Muscle of back (tissue), 11 donors: ENCODE measurements around the gene THSD7A. TPM values are rescaled to one million over a fixed set of nuclear protein-coding genes. Genes with fewer than 3 reads are reported as not detected.

Experiments
- DNase-seq, 3 donors: peaks; one replicate each; pipeline versions ENCODE4 v3.0.0 to v3.0.0-alpha.2; 2013
- polyA plus RNA-seq, 10 donors: library from polyadenylated mRNA; unstranded; fragments of 120-200 nt; gene quantifications; one replicate each; pipeline ENCODE4 v1.2.1, GENCODE V29; 2013; ENCODE audit not compliant: insufficient read length in 10 of 10

Gene THSD7A
- polyA plus RNA-seq, 10 donors, result 2.9 to 7.8 (median 4.6) TPM

DNA sequence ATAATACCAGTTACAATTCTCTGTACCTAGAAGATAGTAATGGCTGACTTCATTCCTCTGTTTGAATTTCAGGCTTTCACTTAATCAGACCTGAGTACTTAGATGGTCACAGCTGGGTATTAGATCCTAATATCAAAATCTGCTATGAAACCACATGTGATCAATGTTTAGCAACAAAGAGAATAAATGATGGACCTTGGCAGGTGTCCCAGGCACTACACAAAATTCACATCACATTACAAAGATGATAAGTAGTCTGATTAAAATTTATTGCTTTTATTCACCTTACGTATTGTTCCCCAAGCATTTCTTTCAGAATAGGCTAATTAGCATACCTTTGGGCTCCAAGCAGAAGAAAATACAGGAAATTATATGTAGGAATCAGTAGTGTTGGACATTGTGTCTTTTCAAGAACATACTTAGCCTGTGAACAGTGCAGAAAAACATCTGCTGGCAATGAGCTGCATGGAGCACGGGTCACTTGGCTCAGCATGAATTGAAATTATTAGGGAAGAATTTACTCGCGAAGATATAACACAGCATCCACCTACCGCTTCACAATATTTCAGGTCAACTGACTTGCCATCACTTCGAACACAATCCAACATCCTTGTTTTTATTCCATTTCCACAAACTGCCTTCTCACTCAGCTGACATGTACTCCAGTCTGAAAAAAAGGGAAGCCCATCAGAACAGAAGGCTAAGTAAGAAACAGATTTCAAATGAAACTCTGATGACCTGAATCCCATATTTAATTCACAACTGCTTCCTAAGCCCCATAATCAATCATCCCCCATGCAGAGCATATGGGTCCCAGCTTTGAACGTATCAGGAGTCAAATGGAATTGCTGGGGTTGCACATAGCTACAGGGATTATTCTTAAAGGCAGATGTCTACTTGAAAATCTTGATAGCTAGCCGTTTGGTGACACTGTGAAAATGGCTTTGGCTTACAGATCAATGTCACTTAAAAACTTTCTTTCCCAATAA lies 421.0 kb downstream of the THSD7A start:
- DNase-seq, result peak in 1 of 3 donors; percentile 5

DNA sequence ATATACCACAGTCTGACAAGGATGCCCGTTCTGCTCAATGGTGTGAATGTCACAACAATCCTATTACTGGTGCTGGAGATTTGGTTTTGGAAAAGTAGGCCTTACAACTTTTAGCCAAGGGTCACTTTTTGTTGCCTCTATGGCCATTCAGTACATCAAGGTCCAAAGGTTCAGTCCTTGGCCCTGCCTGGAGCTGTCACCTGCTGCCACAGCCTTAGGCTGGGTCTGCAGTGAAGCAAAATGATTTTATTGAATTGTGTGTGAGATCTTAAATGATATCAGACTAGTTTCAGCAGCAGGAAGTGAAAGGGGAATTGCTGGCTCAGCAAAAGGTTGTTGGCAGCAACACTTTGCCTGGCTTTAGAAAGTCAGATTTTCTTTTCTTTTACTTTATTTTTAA lies 427.6 kb downstream of the THSD7A start:
- peak in 1 of 3 donors; percentile 4 for DNase-seq

DNA sequence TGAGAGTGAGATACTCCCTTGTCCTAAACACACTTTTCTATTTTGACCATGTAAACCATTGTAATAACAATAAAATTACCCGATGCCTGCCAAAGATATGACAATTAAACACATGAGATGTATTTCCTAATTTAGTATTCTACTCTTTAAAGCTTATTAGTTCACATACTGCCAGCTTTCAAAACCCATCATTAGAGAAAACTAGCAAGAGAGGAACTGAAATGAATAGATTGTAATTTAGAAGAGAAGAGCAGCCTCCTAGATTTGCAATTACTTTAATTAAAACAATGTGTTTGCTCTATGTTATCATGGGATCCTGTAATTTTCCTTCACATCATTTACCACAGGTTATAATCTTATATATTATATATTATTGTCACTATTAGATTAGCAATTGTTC lies 428.2 kb downstream of the THSD7A start:
- DNase-seq, result no peak

DNA sequence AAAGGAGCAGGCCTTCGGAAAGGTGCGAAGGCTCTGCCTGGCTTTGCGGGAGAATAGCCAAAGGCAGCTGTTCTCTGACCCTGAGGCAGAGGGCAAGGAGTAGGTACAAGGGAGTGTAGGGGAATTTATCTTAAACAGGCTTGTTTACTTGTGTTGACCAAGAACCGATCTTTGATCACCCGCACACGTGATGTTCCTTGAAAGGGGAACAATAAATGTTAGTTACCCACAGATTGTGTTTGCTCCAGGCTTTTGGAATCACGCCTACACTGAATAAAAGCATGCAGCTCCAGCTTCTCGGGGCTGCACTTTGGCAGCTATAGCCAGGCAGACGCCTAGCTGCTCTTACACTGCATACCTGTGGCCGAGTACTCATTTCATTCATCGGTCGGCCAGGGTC lies 437.6 kb downstream of the THSD7A start:
- no peak for DNase-seq

DNA sequence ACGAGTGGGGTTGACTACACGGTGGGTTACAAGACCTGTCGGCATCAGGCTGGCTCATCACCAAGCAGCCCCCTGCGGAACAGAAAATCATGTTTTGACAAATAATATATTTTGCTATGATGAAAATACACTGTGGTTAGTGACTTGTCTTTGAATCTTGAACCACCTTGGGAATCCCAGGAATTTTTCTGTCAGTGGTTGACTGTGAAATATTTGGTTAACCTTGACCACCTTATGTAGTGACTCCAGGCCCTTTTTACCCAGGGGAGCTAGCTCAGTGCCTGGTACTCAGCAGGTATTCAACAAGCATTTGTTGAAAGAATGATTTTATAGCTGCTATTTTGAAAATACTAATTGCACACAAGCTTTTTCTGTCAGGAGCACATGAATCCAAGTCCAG lies 452.4 kb downstream of the THSD7A start:
- DNase-seq, result no peak

DNA sequence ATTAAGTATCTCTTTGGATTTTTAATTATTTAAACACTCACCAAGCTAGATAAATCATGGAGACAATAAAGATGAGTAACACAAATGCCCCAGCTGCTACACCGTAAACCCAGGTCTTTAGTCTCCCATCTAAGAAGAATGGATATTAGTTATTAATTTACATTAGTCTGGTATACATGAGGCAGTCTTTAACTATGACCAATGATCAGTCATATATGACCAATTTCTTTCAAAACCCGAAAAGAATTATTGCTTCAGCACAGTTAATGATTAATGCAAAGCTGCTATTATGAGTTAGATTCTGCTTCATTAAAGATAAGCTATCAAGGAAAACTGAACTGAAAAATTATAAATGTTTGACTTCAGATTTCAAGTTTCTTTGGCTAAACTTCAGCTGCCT lies 455.5 kb downstream of the THSD7A start:
- no peak for DNase-seq

DNA sequence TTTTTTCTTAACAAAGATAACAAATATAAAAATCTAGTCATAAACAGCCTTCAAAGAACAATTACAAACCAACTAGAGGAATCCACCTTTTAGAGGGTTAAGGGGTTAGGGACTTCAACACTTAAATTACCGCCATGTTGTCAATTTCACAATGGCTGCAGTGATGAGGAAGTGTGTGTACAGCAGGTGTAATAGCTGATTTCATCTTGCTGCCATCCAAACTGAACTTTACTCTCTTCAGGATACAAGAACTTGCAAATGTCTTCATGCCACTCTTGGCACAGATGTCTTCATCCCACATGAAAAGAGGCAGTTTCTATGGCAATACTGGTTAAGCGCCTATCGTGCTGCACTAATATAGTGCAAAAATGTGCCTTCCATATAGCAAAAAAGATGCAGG lies 457.4 kb downstream of the THSD7A start:
- no peak for DNase-seq

DNA sequence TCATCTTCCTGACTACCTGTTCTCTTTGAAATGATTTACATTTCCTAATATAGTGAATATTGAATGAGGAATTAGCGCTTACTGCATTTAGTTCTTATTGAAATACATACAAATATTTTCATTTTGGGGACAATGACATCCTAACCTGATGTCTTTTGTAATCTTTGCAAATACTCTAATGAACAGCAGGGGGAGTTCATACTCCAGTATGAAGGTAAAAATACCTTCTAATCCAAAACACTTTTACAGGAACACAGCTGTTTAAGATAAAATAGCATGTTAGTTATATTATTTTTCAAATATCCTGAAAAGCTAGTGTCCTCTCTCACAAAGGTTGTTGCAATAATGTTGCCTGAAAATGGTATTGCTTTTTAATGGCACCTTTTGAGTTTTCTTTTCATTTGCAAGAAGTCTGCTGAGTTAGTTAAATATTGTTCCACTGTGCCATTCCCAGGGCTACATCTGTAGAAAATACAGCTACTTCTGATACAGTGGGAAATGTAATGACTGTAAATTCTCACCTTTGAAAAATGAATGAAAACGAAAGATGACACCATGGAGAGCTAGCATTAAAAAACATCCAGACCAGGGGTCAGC lies 458.4 kb downstream of the THSD7A start:
- DNase-seq, result peak in 2 of 3 donors; percentile 2 to 4

DNA sequence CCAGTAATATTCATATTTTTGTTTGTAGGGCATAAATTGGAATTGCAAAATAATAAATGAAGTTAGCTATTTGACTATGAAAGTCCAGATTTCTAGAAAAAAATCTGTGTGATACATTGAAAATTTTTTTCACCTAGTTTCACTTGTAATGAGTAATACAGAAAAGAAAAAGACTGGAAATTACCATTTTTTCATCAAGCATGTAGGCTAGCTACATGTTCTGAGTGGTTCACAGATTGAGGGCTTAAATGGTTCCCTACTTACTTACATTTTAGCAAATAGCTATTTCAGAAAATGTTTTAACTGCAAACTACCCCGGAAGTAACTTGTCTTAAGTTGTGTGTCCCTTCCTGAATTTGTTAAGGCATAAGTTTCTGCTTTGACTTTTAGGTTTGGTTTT lies 462.3 kb downstream of the THSD7A start:
- DNase-seq, result no peak

DNA sequence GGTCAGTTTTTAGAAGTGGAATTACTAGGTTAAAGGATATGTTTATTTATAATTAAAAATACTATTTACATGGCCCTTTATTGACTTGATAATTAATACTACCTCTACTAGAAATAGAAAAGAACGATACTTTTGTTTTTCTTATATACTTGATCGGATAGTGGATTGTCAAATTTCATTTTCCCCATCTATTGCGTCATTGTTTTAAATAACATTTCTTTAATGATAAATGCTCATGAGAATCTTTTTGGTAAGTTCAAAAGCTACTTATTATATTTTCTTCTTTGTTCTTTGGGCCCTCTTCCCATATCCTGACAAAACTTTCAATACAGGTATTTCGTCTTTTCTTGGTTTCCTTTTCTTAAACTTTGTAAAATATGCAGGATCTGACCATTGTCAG lies 465.9 kb downstream of the THSD7A start:
- DNase-seq, result no peak

DNA sequence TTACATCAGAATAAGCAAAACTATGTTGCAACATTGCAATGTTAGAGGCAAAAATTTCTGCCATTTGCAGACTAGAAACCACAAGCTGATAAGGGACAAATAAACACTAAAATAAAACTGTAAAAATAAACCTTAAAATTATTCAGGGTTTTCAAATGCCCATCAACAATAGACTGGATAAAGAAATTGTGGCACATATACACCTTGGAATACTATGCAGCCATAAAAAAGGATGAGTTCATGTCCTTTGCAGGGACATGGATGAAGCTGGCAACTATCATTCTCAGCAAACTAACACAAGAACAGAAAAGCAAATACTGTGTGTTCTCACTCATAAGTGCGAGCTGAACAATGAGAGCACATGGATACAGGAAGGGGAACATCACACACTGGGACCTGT lies 473.4 kb downstream of the THSD7A start:
- DNase-seq, result no peak

DNA sequence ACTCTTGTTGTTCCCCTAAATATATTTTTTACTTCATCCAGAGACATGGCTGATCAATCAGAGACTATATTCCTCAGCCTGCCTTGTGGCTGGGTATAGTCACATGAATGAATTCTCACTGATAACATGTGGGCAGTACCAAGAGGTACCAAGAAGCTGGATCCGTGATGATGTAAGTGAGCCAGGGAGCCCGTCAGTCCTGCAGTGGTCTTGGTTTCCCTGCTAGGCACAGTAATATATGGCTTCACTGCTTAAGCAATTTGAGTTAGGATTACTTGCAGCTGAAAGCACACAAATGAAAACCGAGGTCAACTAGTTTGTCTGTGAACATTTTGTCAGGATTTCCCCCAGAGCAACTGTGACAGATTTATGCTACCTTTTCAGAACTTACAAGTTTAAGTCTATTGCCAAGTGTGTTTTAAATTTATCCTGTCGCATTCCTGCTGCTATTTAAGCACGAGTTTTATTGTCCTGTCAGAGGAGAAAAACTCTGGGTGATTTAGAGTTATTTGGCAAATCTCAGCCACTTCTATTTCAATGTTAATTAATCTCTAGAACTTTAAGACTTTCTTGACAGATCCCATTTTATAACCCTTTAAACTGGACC lies 476.5 kb downstream of the THSD7A start:
- DNase-seq, result no peak

DNA sequence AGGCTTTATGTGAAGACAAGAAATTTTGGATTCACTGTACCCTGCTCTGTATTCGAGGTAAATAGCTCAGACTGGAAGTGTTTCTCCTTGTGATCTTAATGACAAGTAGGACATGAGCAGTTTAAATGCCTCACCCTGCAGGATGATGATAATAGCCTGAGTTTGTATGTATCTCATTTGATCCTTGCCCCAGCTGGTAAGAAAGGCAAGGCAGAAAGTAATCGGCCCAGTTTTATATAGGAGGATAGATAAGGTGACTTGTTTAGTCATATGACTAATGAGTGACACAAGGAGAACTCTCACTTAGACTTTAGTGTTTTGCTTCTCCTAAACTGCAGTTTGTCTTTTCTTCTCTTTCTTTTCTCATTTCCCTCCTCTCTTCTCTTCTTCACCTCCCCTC lies 485.7 kb downstream of the THSD7A start:
- DNase-seq, result no peak

DNA sequence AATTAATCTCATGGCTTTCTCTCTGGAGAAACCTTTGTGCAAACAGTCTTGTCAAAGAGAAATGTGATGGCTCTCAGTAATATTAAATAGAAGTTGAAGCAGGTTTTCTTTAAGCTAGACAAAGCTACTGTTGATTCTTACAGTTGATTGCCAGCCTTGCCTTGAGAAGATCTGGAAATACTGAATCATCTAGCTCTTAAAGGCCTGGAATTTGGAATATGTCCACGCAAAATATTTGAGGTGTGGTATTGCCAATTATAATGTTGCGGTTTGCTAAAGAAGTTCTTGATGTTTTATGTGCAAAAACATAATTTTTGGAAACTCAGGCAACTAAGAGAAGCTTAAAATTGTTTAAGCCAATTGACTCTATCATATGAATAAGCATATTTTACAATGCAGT lies 486.4 kb downstream of the THSD7A start:
- DNase-seq, result peak in 1 of 3 donors; percentile 10

DNA sequence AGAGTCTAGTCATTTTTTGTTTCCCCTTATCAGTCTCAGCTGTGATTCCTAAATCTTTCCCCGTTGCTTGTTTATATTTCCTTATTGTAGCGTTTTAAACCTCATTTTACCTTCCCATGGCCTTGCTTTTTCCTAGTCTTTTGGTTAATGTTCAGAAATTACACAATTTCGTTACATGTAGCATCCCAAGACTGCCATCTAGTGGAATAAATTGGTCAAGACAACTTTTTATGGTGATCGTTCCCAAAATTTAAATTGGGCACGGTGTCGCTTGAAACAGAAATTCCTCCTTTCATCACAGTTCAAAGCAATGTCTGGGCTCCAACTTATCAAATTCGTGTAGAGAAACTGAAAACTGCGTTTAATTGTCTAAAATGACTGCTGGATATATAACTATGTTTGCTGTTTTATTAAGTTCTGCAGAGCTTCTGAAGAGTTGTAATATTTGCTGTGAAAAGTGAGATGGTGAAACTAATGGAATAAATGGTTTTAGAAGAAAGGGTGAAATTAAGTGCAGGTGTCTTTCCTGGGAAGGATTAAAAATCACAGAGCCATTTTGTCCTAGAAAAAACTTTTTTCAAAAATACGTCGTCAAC lies 488.1 kb downstream of the THSD7A start:
- peak; percentile 46 to 69 (median 48) for DNase-seq

DNA sequence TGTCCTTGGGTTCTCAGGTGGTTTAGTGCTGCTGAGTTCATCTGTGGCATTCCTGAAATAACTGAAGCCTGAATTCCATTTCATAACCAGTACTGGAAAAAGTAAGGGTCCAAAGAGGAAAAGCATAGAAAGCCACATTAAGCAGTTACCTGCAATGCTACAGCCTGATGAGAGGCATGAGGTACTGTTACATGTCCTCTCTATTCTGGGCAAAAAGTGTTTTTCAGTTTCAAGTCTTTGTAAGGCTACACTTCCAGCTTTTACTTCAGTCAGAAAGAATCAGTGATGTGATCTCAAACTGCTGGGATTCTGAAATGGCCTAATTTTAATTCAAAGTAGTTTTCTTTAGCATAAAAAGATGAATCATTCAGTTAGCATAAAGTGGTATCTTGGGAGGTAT lies 488.9 kb downstream of the THSD7A start:
- no peak for DNase-seq

DNA sequence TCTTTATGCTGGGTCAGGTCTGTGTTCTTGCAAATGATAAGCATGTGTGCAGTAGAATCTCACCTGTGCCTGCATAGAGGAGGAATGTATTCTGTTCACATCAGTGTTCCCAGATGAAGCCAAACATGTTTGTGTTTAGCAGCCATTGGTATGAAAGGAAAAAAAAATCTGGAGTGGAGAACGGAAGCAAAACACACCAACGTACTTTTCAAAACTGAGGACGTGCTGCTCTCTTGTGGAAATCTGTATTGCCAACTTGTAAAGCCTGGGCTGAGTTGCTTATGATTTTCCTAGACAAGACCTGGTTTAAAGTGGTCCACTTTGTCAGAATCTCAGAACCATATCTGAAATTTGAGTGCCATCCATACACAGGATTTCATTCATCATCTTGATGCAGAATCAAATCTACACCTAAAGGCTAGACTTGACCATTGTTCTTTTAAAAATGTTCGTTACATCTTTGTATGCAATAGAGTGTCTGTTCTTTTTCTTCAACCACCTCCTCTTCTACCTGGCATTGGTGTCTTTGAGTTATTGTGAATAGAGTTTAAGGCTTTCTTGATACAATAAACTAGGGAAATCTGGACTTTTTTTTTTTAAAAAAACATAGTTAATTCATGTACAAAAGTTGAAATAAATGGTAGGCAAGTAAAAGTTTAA lies 490.6 kb downstream of the THSD7A start:
- peak; percentile 15 to 43 (median 20) for DNase-seq

DNA sequence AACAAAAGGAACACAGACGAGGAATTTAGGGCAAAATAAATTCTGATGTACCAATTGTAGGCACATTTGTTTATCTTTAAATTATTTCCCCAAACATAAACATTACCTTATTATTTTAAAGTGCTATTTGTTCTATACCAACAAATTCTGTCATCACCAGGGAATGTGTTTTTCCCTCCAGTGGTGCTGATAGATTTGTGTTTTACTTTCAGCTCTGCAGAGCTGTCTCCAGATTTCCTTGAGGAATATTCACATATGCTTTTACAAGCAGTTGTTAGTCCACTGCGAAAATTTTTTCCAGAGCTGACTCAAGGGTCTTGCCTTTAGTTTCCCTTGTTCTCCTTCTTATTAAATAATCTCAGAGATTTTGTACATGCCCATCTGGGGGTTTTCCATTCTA lies 495.6 kb downstream of the THSD7A start:
- no peak for DNase-seq

DNA sequence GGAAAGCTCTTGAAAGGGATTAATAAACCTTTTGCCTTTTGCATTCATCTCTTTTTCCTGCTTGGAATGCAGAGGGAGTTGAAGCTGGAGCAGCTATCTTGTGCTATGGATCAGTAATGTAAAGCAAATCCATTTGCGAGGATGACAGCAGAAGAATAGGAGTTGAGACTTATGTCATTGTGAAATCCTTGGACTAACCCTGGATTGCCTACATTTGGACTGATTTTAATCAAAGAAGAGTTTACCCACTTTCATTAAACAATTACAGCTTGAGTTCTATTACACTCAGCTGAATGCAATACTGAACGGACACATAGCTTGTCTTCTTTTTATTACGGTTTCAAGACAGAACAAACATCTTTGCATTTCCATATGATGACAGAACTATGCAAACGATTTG lies 496.1 kb downstream of the THSD7A start:
- DNase-seq, result no peak

DNA sequence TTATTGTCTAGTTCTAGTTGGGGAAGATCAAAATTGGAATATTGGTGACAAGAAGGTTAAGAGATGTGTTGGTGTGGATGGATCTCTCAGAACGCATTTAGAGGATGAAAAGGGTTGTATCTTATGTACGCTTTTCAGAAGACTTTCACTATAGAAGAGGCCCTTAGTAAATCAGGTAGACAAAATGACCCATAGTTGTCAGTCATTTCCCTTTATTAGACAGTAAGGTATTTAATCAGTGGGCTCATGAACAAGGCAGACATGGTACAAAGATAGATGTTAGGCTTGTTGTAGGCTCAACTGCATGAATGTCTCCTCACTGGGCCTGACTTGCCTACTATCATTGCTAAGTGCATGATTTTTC lies 499.2 kb downstream of the THSD7A start:
- no peak for DNase-seq

DNA sequence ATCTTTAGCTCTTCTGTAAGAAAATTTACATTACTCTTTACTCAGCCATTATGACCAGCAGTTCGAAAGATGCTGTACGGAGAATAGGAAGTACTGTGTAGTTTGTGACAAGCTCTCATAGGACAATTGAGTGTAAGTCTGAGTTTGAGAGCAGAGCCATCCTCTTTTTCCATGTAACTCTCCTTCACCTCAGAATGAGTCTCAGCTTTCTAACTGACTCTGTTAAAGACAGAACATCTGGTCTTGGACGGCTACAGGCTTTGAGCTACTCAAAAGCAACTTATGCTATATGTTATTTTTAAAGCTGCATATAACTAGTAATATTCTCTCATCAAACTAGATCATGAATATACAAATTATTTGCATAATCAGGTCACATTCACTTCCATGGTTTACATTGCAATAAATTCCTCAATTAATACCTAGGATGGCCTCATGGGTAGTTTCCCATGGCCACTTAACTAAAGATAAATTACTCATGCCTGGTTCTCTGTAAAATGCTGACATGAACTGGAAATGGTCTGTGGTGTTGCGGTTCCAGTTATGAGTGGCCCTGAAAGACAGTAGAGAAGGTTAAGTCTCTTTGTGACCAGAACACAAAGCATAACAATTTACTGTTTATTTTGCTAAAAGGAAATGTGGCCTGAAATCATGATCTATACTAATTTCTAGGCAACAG lies 499.7 kb downstream of the THSD7A start:
- no peak for DNase-seq
